NCI-H748 treated with DMSO at 0.1 percent for 48 hours (cell line): ENCODE results near the gene NPAS3.

ENCODE experiments used
- DNase-seq: peaks from one replicate; lab custom pipeline; 2025; lab: John Stamatoyannopoulos, UW

NPAS3 gene

GRCh38 chr14:33449268-33449667 is 510.6 kb downstream of the NPAS3 start:
- no peak for DNase-seq

GRCh38 chr14:33449703-33450395 is 511.2 kb downstream of the NPAS3 start:
- no peak for DNase-seq

GRCh38 chr14:33450416-33450815 is 511.7 kb downstream of the NPAS3 start:
- DNase-seq: no peak

GRCh38 chr14:33451211-33451610 is 512.5 kb downstream of the NPAS3 start:
- no peak for DNase-seq

GRCh38 chr14:33452995-33453394 is 514.3 kb downstream of the NPAS3 start:
- DNase-seq: no peak

- DNase-seq: no peak
Measured at GRCh38 chr14:33454022-33454595, 515.4 kb downstream of the NPAS3 start.

GRCh38 chr14:33454707-33455106 is 516.0 kb downstream of the NPAS3 start:
- no peak for DNase-seq

GRCh38 chr14:33455654-33456345 is 517.1 kb downstream of the NPAS3 start:
- no peak for DNase-seq

- DNase-seq: no peak
Measured at GRCh38 chr14:33457021-33457420, 518.3 kb downstream of the NPAS3 start.

- no peak for DNase-seq
Measured at GRCh38 chr14:33457617-33458016, 518.9 kb downstream of the NPAS3 start.

- DNase-seq: no peak
Measured at GRCh38 chr14:33460164-33460563, 521.5 kb downstream of the NPAS3 start.

GRCh38 chr14:33461036-33461435 is 522.4 kb downstream of the NPAS3 start:
- no peak for DNase-seq

GRCh38 chr14:33463731-33464130 is 525.1 kb downstream of the NPAS3 start:
- no peak for DNase-seq

- DNase-seq: no peak
Measured at GRCh38 chr14:33464254-33464962, 525.7 kb downstream of the NPAS3 start.

GRCh38 chr14:33465846-33466700 is 527.4 kb downstream of the NPAS3 start:
- DNase-seq: no peak

GRCh38 chr14:33467971-33468370 is 529.3 kb downstream of the NPAS3 start:
- no peak for DNase-seq

- DNase-seq: no peak
Measured at GRCh38 chr14:33469898-33470297, 531.2 kb downstream of the NPAS3 start.

GRCh38 chr14:33471776-33472175 is 533.1 kb downstream of the NPAS3 start:
- no peak for DNase-seq

GRCh38 chr14:33475623-33476022 is 536.9 kb downstream of the NPAS3 start:
- DNase-seq: peak; percentile 74

- no peak for DNase-seq
Measured at GRCh38 chr14:33477797-33478196, 539.1 kb downstream of the NPAS3 start.

- no peak for DNase-seq
Measured at GRCh38 chr14:33480071-33480886, 541.6 kb downstream of the NPAS3 start.
